Measurements from ENCODE around the gene ZCCHC14.
"Not testable (repeated sequence)": the region's sequence is repeated elsewhere in the genome, so short reads cannot be mapped to it uniquely, and the experiment has no call there.

The ZCCHC14 gene

DNA sequence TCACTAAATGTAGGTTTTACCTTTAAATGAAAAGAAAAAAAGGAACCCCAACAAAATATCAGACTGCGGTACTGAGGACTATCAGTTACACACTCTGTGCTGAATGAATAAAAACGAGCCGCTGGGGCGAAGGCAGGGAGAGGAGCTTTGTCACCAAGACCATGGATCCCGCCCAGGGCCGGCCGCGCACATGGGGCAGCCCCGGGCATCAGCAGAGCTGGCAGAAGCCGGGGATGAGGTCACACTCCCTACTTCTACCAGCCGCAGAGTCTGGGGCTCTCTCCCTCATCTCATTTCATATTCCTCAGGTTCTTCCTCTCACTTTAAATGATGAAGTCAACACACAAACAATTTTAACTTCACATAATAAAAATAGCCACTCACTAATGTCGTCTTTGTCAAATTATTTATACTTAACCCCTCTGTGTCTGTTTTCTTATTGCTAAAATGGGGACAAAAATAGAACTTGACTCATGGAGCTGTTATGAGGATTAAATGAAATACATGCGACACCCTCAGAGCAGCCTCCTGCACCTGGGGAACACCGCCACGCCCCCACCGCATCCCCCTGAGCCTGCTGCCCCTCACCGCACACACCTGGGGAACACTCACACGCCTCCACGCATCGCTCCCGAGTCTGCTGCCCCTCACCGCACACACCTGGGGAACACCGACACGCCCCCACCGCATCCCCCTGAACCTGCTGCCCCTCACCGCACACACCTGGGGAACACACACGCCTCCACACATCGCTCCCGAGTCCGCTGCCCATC is 15.4 kb downstream of the ZCCHC14 start:
- not testable (repeated sequence) for DNase-seq (ENCODE audit: low read depth in 2 of 2)

GRCh38 chr16:87474566-87474996 is 18.2 kb downstream of the ZCCHC14 start:
- DNase-seq (ENCODE audit: low read depth in 2 of 2), result no peak

- DNase-seq (ENCODE audit: low read depth in 2 of 2), result no peak
Observed at GRCh38 chr16:87474017-87474416, 18.8 kb downstream of the ZCCHC14 start.

GRCh38 chr16:87472935-87473334 is 19.9 kb downstream of the ZCCHC14 start:
- DNase-seq (ENCODE audit: low read depth in 2 of 2), result no peak

DNA sequence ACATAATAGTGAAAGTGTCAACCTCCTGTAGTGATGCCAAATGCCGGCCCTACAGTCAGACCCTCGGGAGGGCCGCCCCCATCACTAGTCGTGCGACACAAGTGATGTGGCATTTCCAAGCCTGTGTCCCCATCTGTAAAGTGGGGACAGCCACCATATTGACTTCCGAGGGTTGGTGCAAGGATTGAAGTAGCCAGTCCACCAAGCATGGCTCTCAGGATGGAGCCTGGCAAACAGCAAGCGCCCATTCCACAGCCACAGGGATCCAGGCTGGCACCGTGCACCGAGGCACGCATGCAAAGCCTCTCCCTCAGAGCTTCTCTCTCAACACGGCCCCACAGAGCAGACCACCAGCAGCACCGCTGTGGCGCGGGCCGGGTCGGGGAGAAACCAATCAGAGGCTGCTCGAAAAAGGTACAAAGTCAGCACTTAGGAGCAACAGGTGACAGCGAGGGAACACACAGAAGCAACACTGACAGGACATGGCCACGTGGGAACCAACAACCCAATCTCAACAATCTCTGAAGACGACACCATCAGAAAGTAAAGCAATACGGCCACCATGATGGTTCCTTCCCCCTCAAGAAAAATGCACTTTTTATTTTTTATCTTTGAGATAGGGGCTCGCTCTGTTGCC is 20.6 kb downstream of the ZCCHC14 start:
- DNase-seq (ENCODE audit: low read depth in 2 of 2), result no peak

- DNase-seq (ENCODE audit: low read depth in 2 of 2), result no peak
Observed at GRCh38 chr16:87471278-87472141, 21.3 kb downstream of the ZCCHC14 start.

DNA sequence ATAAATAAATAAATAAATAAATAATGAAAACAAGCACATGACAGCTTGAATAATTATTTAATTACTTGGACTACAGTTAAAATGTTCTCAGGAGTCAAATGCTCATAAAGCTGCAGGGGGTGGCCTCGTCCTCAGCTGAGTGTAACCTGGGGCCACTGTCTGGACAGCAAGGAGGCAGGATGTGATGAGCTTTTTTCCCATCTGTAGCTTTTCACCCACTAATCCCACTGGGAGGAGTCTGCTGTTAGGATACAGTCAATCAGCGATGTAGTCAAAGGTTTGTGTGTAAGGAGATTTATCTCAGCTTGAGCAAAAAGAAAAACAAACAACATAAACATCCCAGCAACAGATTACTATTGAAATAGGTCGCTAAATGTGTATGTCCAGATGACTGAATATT is 22.5 kb downstream of the ZCCHC14 start:
- DNase-seq (ENCODE audit: low read depth in 2 of 2), result no peak

- no peak for DNase-seq (ENCODE audit: low read depth in 2 of 2)
Observed at GRCh38 chr16:87469169-87469568, 23.7 kb downstream of the ZCCHC14 start.

- no peak for DNase-seq (ENCODE audit: low read depth in 2 of 2)
Observed at GRCh38 chr16:87468550-87468949, 24.3 kb downstream of the ZCCHC14 start.

- DNase-seq (ENCODE audit: low read depth in 2 of 2), result no peak
Observed at GRCh38 chr16:87466975-87467501, 25.8 kb downstream of the ZCCHC14 start.

- DNase-seq (ENCODE audit: low read depth in 2 of 2), result no peak
Observed at GRCh38 chr16:87465879-87466278, 26.9 kb downstream of the ZCCHC14 start.

DNA sequence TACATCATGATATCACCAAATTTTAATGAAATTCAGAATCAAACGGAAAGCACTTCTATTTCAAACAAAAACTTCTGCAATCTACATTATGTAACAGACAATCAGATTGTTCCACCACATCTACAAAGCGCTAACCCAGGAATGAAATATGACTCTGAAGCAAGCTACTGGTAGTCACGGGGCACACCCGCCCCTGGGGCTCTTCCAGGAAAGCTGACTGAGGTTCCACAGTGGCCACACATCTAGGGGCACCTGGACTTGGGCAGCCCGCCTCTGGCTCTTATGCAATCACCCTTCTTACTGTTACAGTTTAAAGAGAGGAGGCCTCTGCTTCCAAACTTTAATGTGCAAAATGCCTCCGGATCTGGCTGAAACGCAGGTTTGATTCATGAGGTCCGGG is 27.5 kb downstream of the ZCCHC14 start:
- DNase-seq (ENCODE audit: low read depth in 2 of 2), result peak in 1 of 2 donors; percentile 12

DNA sequence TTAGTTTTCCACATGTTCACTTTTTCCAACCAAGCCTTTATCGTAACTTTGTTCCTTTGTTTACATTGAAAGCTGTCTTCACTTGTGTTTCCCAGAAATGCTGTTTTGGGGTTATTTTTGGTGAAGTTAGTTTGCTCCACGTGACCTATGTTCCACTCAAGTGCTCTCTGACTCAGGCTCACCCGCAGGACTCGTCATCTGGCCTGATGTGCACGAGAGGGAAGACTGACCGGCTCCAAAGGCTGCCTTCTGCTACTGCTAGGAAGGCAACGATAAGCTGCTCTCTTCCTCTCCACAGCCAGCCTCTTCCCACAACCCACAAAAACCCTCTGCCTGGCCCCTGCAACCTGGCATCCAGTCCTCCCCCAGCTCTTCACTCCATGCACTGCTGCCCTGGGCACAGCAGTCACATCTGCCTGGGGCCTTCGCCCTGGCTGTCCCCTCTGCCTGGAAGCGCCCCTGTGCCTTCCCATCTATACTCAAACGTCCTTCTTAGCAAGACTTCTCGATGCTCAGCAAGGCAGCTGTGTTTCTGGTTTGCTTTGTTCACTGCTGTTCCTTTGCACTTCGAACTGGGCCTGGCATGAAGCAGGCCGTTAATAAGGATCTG is 28.0 kb downstream of the ZCCHC14 start:
- peak in 1 of 2 donors; percentile 30 for DNase-seq (ENCODE audit: low read depth in 2 of 2)

DNA sequence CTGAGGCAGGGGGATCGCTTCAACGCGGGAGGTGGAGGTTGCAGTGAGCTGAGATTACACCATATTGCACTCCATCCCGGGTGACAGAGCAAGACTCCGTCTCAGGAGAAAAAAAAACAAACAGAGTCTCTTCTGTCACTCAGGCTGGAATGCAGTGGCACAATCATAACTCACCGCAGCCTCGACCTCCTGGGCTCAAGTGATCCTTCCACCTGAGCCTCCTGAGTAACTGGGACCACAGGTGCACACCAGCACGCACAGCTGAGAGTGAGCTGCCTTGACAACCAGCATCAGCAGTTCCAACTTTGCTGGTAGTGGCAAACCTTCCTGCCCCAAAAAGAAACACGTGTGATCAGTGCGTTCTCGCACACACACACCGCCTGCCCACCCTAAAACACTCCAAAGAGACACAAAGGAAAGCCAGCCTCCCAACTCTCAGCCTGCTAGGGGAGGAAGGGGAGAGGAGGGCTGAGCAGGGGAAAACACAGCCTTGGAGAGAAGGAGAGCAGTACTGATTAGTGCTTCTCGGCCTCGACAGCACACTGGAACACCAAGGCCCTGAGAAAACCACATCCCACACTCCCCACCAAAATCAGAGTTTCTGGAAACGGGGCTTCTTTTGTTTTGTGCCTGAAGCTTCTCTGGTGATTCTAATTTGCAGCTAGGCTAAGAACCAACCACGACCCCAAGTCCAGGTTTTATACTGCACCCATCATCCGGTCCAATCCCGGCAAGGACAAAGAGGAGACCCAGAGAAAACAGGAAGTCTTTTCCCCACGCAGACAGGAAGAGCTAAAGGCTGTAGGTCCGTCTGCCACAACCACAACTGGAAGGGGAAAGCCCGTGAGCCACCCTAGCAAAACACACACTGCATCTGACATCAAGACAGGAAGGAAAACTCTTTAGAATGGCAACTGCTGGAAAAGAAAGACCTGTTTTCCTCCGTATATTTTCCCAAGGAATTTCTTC is 28.8 kb downstream of the ZCCHC14 start:
- peak in 1 of 2 donors; percentile 24 for DNase-seq (ENCODE audit: low read depth in 2 of 2)

DNA sequence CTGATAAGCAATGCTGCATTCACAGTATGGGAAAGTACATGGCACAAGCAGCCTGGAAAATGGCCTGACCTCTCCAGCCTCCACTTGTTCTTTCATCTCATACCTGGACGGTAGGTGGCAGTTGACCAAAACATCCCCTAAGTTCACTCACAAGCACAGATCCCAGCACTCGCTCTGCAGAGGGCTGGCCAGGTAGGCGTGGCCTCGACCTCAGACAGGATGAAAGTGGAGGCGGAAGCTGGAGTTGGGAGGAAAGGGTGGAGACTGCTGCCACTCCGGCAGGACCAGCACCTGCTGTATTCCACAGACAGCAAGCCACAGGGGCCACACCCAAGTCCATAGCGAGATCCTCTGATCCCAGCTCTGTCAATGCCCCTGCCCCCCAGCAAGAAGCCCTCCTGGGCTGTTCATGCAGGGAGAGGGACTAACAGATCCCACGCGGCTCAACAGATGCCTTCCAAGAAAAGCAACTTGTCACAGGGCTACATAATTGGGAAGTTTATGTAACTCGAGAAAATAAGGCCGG is 31.3 kb downstream of the ZCCHC14 start:
- peak in 1 of 2 donors; percentile 27 for DNase-seq (ENCODE audit: low read depth in 2 of 2)

- DNase-seq (ENCODE audit: low read depth in 2 of 2), result no peak
Observed at GRCh38 chr16:87460936-87461335, 31.9 kb downstream of the ZCCHC14 start.

DNA sequence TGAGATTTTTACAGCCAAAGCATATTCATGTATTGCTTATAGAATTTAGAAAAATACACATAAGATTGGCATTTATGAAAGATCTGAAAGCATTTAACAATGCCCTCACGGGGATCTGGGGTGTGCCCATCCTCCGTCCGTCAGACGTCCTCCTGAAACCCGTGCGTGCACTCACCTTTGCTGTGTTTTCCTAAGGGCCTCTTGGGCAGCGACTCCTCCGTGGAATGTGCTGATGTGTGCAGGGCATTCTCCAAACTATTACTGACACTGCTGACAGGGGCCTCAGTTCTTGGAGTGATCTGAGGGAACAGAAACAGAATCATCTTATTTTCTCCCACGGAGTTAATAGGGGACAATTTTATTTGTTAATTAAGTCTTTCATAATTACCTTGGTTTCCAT is 33.0 kb downstream of the ZCCHC14 start:
- DNase-seq (ENCODE audit: low read depth in 2 of 2), result no peak

DNA sequence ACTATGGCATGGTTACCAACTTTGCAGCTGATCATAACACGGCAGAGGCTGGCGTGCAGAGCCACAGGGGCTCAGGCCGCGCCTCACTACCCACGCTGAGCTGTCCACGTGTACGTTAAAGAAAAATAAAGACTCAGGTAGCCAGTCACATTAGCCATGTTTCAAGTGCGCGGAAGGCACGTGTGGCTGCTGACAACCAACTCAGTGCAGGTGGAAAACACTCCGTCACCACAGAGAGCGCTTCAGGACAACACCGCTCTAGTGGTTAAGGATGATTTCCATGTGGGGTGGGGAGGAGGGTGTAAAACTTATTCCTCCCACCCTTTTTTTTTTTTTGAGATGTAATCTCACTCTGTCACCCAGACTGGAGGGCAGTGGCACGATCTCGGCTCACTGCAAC is 33.8 kb downstream of the ZCCHC14 start:
- no peak for DNase-seq (ENCODE audit: low read depth in 2 of 2)

GRCh38 chr16:87458424-87458915 is 34.4 kb downstream of the ZCCHC14 start:
- no peak for DNase-seq (ENCODE audit: low read depth in 2 of 2)

All from stimulated activated CD4-positive, alpha-beta T cell treated with anti-CD3 and anti-CD28 coated beads, Interleukin-15, amount 100 ng/mL, for 48 hours (primary cell).